K562 (cell line): Measurements from ENCODE around the gene GMEB1. TPM values are rescaled to one million over a fixed set of nuclear protein-coding genes. Genes with fewer than 3 reads are reported as not detected.

Experiments used
- ELF4 ChIP-seq: fragments of 450-650 bp; formaldehyde crosslinking; IDR thresholded peaks from 2 replicates; pipeline ENCODE4 v1.4.0; 2022; ENCODE audit warnings: missing genetic modification characterization
- RB1 ChIP-seq: fragments of 450-650 bp; IDR thresholded peaks from 2 replicates; pipeline ENCODE4 v1.6.1; 2017; ENCODE audit warnings: low read depth, mild to moderate bottlenecking
- XRCC5 ChIP-seq: fragments of 200-400 bp; formaldehyde crosslinking; IDR thresholded peaks from 2 replicates; pipeline ENCODE4 v1.6.1; 2017; ENCODE audit warnings: low read depth, mild to moderate bottlenecking, low read length
- polyA plus RNA-seq, 8 experiments: library from polyadenylated mRNA; depleted of rRNA in 4 of 8; stranded (reverse) in 5 of 8; unstranded in 3 of 8; fragments of >200 nt; fragmentation: Nextera tagmentation in 2 of 8; fragmentation: Illumina TruSeq in 1 of 8; extraction: Ambion mirVana in 2 of 8; extraction: Trizol in 1 of 8; gene quantifications; 2 replicates each; pipeline versions ENCODE4 v1.2.1 to v1.2.3, GENCODE V29; 2011 to 2014; ENCODE audit warnings: inconsistent platforms in 1 of 8, missing spikeins in 1 of 8
- total RNA-seq, 7 experiments: library from RNA; depleted of rRNA in 6 of 7; stranded (reverse); fragments of >200 nt in 6 of 7; fragmentation: Illumina TruSeq in 2 of 7; extraction: Trizol in 2 of 7; gene quantifications; 2 replicates each; pipeline versions ENCODE4 v1.2.1 to v1.2.3, GENCODE V29; 2011 to 2021; ENCODE audit warnings: low replicate concordance in 1 of 7
- TF ChIP-seq, protein P1 (sequence below): IDR thresholded peaks from 2 replicates; pipeline ENCODE4 v1.6.1; 2016; ENCODE audit warnings: missing genetic modification characterization, missing compliant biosample characterization
- TF ChIP-seq, protein P2 (sequence below): fragments of 450-650 bp; IDR thresholded peaks from 2 replicates; pipeline ENCODE4 v1.6.1; 2016; ENCODE audit warnings: low read depth

GMEB1 gene
- total and polyA plus RNA-seq, 9 of the 15 experiments (the other 6 are each of a cell fraction or from before 2014, with no cell fraction given), result 6.6 to 17.5 (median 8.5) TPM

GRCh38 chr1:28737307-28738132 is 68.9 kb downstream of the GMEB1 start (continued):
- TF ChIP-seq XRCC5 (no peak), RB1 (no peak; the same call in 1 of the 2 replicates), ELF4 (CRISPR knock-in tag) (no peak)
- TF ChIP-seq, protein P1, sequence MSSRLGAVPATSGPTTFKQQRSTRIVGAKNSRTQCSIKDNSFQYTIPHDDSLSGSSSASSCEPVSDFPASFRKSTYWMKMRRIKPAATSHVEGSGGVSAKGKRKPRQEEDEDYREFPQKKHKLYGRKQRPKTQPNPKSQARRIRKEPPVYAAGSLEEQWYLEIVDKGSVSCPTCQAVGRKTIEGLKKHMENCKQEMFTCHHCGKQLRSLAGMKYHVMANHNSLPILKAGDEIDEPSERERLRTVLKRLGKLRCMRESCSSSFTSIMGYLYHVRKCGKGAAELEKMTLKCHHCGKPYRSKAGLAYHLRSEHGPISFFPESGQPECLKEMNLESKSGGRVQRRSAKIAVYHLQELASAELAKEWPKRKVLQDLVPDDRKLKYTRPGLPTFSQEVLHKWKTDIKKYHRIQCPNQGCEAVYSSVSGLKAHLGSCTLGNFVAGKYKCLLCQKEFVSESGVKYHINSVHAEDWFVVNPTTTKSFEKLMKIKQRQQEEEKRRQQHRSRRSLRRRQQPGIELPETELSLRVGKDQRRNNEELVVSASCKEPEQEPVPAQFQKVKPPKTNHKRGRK, result peak; percentile 64
- TF ChIP-seq, protein P2, sequence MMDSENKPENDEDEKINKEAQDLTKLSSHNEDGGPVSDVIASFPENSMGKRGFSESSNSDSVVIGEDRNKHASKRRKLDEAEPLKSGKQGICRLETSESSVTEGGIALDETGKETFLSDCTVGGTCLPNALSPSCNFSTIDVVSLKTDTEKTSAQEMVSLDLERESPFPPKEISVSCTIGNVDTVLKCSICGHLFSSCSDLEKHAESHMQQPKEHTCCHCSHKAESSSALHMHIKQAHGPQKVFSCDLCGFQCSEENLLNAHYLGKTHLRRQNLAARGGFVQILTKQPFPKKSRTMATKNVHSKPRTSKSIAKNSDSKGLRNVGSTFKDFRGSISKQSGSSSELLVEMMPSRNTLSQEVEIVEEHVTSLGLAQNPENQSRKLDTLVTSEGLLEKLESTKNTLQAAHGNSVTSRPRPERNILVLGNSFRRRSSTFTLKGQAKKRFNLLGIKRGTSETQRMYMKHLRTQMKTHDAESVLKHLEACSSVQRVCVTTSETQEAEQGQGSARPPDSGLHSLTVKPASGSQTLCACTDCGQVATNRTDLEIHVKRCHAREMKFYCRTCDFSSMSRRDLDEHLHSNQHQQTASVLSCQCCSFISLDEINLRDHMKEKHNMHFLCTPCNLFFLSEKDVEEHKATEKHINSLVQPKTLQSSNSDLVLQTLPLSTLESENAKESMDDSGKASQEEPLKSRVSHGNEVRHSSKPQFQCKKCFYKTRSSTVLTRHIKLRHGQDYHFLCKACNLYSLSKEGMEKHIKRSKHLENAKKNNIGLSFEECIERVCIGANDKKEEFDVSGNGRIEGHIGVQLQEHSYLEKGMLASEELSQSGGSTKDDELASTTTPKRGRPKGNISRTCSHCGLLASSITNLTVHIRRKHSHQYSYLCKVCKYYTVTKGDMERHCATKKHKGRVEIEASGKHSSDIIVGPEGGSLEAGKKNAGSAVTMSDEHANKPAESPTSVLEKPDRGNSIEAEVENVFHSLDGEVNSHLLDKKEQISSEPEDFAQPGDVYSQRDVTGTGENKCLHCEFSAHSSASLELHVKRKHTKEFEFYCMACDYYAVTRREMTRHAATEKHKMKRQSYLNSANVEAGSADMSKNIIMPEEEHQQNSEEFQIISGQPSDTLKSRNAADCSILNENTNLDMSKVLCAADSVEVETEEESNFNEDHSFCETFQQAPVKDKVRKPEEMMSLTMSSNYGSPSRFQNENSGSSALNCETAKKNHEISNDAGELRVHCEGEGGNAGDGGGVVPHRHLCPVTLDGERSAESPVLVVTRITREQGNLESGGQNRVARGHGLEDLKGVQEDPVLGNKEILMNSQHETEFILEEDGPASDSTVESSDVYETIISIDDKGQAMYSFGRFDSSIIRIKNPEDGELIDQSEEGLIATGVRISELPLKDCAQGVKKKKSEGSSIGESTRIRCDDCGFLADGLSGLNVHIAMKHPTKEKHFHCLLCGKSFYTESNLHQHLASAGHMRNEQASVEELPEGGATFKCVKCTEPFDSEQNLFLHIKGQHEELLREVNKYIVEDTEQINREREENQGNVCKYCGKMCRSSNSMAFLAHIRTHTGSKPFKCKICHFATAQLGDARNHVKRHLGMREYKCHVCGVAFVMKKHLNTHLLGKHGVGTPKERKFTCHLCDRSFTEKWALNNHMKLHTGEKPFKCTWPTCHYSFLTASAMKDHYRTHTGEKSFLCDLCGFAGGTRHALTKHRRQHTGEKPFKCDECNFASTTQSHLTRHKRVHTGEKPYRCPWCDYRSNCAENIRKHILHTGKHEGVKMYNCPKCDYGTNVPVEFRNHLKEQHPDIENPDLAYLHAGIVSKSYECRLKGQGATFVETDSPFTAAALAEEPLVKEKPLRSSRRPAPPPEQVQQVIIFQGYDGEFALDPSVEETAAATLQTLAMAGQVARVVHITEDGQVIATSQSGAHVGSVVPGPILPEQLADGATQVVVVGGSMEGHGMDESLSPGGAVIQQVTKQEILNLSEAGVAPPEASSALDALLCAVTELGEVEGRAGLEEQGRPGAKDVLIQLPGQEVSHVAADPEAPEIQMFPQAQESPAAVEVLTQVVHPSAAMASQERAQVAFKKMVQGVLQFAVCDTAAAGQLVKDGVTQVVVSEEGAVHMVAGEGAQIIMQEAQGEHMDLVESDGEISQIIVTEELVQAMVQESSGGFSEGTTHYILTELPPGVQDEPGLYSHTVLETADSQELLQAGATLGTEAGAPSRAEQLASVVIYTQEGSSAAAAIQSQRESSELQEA, result no peak
- TF ChIP-seq, all 486 proteins: peak for 43
